Middle frontal gyrus (tissue), 1 donor: ENCODE results near the gene CD164L2.

ENCODE experiments used
- DNase-seq: peaks from one replicate; pipeline ENCODE4 v3.0.0-alpha.2; 2015; ENCODE audit warnings: low spot score; ENCODE audit errors: extremely low spot score

The CD164L2 gene

DNA sequence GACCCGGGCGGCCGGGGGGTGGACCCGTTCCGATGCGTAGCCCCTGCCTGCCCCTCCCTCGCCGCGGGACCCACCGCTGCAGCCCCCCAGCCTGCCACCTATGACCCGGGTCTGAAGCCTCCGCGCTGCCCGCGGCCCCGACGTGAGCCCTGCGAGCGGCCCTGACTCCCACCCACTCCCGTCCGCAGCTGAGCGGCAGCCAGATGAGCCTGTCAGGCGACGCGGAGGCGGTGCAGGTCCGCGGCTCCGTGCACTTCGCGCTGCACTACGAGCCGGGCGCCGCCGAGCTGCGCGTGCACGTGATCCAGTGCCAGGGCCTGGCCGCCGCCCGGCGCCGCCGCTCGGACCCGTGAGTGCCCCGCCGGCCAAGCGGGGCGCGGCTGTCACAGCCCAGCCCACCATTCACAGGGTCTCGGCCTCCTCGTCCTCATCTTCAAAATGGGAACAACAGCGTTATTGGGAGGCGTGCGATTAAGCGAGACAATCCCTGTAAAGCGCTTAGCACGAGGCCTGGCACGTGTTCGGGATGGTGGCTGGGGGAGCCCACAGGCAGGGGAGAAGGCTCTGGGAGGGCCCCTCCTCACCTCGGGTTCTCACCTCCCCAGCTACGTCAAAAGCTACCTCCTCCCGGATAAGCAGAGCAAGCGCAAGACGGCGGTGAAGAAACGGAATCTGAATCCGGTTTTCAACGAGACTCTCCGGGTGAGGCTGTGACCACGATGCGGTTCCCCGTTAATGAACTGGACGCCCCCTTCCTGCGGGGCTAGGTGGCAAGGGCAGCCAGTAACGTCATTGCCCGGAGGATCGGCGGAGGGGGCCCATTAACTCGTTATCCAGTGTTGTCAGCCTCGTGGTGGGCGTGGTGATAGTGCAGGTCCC is 33.1 kb downstream of the CD164L2 start:
- DNase-seq = no peak

DNA sequence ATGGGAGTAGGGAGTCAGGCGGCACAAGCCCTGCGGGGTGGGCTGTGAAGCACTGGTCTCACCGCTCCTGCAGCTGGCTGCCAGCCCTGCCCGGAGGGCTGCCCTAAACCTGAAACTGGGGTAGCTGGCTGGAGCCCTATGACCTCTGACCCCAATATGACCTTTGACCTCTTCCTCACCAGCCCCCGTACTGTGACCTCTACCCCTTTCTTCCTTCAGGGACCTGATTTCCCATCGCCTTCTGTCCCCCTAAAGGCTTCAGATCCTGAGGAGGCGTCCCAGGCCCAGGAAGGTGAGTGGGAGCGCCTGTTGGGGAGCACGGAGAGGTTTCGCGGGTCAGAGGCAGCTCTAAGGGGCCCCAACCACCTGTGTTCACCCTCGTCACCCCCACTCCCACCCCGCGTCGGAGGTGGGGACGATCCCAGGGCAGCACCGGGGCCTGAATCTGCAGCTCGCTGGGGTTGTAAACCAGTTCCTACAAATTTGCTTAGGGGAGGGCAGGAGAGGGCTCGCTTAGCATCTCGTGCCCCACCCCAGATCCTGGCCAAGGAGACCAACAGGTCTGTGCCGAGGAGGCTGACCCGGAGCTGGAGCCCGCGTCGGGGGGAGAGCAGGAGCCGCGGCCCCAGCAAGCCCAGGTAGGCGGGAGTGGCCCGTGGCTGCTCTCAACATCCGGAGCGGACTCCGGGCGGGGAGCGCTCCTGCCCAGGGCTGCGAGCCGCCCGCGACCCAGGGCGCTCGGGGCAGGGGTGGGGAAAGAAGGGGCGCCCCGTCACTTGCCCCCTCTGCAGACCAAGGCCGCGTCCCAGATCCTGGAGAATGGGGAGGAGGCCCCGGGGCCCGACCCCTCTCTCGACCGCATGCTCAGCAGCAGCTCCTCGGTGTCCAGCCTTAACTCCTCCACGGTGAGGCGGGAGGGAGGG is 34.0 kb downstream of the CD164L2 start:
- DNase-seq = no peak

DNA sequence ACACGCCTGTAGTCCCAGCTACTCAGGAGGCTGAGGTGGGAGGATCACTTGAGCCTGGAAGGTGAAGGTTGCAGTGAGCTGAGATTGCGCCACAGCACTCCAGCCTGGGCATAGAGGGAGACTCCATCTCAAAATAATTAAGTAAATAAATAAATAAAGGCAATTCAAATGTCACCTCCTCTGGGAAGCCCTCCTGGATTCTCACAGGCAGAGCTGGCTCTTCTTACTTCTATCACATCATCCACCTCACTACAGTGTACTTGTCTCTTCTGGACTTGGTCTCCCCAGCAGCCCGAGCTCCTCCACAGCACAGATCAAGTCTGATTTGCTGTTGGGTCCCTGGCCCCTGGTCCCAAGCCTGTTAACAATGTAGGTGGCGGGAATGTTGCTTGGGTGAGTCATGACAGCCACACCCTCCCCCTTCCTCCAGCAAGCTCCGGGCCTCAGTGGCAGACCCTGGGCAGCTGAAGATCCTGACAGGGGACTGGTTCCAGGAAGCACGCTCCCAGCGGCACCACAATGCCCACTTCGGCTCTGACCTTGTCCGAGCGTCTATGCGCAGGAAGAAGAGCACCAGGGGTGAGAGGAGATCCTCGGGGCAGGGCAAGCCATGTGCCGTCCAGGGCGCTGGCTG is 36.0 kb downstream of the CD164L2 start:
- no peak for DNase-seq

DNA sequence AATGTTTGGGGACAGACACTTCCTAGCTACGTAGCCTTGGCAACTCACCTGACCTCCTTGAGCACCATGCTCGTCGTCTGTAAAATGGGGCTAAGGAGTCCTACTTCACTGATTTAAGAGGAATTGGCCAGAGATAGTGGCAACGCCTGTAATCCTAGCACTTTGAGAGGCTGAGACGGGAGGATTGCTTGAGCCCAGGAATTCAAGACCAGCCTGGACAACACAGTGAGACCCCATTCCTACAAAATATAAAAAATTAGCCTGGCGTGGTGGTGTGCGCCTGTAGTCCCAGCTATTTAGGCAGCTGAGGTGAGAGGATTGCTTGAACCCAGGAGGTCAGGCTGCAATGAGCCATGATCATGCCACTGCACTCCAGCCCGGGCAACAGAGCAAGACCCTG is 36.8 kb downstream of the CD164L2 start:
- DNase-seq = no peak

DNA sequence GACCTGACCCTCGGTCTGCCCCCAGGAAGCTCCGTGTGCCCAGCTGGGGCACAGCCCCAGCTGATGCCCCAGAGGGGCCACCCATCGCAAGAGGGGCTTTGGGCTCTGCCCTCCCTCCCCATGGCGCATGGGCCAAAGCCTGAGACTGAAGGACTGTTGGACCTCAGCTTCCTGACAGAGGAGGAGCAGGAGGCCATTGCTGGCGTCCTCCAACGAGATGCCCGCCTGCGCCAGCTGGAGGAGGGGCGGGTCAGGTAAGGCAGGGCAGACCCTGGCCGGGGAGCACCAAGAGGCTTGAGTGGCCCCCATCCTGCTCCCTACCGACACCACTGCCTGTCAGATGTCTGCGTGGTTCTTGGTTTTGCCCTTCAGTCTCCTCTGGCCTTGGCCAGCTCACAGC is 37.9 kb downstream of the CD164L2 start:
- DNase-seq = no peak

DNA sequence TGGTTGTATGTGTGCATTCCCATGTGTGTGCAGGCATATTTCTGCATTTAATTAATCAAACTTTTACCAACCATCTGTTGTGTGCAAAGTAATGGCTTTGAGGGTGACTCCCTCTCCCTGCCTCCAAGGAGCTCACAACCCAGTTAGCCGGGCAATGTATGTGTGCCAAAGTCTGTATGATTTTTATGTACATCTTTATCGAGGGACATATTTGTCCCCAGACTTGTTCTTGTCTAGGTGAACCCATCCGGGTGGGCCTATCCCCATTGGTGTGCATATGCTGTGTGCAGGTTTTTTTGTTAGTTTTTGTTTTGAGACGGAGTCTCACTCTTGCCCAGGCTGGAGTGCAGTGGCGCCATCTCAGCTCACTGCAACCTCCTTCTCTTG is 39.5 kb downstream of the CD164L2 start:
- DNase-seq = no peak

DNA sequence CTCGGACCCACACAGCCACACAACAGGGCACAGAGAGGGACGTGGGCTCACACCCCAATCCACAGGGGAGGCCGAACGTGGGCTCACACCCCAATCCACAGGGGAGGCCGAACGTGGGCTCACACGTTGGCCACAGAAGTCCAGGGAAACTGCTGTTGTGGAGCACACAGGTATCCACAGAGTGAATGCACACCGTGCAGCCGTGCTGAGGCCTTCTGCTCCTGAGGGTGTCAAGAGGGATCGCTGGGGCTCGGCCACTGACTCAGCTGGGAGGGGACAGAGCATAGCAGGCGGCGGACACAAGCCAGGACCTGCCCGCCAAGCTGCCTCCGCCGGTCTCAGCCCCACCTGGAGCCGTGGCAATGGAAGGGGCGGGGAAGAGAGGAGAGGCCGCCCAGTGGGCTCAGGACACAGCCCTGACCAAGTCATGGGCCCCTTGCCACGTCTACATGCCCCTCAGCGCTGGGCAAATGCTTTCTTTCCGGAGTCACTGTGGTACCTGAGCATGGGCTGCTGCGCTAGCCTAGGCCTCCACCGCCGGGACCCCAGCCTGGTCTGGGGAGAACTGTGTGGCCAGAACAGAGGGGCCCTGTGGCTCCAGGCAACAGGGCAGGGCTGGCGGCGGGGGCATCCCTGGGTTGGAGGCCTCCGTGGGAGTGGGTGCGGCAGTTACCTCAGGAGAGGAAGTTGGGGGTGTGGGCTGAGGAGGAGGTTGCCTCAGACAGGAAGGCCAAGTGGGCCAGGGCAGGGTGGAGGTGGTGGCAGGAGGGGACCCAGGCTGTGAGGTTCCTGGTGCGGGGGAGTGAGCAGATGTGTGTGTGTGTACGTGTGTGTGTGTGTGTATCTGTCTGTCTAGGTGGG is 40.1 kb downstream of the CD164L2 start:
- no peak for DNase-seq

DNA sequence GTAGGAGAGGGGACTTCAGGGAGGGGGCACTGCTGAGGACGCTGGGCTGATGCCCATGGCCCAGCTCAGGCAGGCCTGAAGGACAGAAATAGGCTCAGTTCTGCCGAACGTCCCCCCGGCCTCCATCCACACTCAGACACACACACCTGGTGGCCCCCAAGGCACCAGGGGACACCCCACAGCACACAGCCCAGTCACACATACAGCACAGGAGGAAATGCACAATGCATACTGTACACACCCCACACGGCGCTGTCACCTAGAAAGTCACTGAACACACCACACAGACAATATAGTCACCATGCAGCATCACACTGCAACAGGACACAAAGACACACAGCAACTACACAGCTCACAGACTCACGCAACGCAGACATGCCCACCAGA is 40.7 kb downstream of the CD164L2 start:
- no peak for DNase-seq

DNA sequence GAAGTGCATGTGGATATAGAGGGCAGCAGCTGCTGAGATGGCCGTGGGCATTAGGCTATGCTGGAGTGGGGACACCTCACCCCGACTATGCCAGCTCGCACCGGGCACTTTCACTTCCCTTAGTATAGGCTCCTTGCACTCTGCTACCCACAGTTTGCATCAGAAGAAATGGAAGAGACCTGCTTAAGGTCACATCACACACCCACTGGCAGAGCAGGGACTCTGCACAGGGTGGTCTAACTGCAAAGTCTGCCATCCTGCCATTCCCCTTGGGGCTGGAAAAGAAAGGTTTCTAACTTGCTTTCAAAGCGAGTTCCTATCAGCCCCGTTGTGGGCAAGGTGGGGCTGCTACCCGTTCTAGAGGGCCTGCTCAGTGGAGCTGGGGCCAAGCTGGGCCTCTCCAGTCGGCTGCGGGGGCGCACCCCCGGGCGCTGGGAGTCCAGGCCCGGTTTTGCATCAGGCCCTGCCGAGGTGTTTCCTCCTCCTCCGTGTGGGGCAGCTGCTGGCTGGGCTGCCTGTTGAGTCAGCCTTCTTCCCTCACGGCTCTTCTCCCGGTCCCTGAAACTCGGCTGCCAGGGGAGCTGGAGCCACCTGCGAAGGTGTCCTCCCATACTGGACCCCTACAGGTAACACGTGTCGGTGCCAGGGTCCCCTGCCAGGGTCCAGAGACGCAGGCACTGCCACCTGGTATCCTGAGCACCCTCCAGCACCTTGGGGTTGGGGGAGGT is 41.4 kb downstream of the CD164L2 start, which contains the start of gene SYTL1:
Gene SYTL1, plus strand, starts transcription at position 498 of the 728 bp plus-strand sequence. CDS start 3,313 bp downstream, outside the sequence.
- DNase-seq = no peak

DNA sequence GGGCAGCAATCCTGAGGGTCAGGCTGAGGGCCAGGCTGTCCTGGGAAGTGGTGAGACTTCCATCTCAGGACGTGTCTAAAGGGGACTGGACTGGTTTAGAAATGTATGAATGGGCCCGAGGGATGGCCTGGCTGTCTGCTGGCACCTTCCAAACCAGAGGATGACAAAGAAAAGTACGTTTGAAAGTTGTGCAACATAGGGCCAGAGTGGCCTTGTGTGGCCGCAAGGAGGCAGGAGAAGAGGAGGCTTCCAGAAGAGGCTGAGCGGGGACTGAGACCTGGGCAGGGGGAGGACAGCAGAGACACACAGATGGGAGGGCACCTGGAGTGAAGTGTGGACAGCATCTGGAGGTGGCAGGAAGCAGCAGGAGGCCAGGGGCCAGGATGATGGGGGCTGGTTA is 43.9 kb downstream of the CD164L2 start:
- no peak for DNase-seq

DNA sequence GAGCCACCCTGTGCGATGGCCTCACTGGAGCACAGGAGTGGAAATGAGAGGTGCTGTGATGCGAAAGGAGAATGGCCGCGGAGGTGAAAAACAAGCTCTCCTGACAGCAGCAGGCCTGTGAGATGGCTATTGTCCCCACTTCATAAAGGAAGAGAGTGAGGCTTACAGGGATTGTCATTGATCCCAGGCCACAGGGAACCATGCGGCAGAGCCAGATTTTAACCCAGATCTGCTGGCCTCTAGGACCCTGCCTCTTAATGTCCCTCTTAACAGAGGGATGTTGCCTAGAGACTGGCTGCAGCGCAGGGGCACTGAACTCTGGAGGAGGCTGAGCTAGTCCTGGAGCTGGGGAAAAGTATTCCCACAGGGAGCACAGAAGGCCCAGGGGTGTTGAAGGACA is 44.4 kb downstream of the CD164L2 start:
- DNase-seq = no peak

DNA sequence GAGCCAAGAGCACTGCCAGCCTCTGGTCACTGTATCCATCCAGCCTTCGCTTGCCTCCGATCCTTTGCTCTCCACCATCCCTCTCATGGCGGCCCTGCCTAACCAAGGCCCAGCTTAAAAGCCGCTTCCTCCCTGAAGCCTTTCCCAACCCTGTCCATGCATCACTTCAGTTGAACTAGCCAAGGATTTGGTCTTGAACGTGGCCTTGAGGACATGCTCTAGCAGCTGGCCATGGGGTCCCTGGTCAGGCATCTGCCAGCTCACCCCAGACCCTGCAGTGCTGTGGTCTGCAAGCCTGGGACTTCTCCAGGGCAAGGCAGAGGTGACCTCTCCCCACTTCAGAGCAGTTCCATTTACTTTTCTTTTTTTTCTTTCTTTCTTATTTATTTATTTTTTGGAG is 46.4 kb downstream of the CD164L2 start:
- no peak for DNase-seq

DNA sequence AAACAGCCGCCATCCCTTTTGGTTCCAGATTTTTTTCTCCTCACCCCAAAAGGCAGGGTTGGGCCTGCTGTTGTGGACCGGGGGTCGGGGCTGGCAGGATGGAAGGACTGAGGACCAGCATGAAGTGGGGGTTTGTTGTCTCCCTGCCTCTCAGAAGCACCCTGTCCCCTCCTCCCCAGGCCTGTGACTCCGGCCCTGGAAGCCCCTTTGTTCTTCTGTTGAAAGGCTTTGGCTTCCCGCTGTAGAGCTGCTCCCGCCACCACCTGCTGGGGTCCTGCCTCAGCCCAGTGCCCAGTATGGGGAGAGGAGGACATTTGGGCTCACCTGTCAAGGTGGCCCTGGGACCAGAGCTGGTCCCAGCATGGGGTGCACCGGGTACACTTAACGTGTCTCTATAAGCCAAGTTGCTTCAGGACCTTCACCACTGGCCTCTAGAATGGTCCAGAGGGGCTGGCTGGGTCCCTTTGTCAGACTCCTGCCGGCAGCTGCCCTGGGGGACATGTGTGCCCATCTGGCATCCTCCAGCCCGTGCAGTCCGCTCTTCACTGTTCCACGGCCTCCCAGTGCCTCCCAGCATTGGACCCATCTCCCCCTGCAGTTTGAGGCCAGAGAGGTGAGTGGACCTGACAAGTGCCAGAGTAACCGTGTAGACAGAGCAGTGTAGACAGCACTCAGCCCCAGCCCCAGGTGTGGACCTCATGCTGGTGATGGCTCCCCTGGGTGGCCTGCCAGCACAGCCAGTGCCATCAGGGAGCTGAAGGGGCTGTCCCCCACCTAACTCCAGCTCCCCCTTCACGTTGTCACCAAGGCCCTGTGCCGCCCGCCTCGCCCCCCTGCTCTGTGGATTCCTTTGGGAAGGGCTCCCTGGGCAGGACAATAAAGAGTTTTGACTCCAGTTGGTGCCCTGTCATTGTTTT is 47.4 kb downstream of the CD164L2 start:
- DNase-seq = no peak

DNA sequence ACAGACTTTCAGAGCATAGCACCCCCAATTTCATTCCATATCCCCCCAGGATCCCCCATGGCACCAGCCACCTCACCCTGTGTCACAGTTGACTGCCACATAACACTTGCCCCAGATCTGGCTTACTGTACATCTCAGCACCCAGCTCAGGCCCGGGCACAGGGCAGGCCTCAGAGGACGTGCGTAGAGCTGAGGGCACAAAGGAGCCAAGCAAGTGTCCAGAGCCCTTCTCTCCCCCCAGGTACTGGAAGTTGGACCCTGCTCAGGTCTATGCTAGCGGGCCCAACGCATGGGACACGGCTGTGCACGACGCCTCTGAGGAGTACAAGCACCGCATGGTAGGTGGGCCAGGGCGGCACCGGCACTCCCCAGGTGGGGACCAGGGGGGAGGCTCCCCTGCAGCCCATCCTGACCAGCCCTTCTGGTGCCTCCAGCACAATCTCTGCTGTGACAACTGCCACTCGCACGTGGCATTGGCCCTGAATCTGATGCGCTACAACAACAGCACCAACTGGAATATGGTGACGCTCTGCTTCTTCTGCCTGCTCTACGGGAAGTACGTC is 49.3 kb downstream of the CD164L2 start:
- DNase-seq = no peak

DNA sequence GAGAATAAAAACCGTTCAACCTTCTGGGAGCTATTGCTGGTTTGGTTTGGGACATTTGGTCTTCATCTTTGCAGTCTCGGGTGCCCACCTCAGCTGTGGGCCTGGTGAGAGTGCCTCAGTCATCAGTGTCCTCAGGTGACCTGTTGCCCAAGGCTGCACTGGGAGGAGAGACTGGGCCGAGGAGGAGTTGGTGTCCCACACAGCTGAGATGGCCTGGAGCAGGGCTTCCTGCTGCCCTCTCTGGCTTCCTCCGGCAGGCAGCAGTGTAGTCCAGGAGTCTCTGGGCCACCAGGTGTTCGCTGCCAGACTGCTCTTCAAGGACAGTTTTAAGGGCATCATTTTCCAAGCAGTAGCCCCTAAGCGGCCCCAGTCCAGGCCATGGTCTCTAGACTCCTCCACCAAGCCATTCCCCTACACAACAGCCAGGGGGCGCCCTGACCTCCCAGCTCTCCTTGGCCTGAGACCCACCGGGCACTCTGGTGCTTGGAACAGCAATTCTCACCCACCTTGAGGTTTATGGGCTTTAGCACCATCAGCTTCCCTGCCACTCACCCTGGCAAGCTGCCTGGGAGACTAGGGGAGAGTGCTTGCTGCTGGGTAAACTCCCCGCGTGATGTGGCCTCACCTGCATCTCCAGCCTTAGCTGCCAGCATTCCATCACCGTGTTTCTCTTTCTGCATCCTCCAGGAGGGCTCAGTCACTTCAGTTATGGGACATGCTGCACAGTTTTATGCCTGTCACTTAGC is 50.4 kb downstream of the CD164L2 start:
- no peak for DNase-seq

DNA sequence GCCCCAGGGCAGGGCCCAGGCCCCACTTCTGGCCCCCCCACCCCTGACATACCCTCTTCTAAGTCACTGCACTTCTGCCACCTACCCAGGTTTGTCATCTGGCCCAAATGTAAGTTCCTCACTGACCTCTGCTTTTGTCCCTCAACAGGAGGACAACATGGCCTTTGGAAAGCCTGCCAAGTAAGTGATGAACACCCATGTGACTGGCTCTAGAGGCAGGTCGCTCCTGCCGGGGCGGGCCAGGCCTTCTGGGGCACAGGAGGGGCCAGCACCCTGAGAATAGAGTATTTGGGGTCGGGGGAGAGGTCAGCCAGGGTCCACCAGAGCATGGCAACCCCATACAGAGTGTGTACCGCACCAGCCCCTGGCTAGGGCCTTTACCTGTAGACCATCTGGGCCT is 51.2 kb downstream of the CD164L2 start:
- DNase-seq = no peak

DNA sequence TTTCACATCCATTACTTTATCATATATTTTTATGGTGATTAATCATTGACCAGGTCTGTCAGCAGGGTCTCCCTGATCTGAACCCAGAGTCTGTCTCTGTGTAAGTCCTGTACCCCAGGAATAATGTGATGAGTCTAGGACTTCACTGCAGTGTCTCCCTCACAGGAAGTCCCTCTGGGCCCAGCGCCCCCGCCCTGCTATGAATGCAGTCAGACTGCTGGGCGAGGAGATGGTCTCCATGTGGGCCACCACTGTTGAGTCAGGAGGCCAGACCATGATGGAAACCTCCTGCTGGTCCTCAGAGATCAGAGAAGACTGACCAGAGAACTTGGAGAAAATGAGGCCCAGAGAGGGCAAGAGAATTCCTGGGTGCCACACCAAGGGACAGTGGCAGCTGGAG is 51.7 kb downstream of the CD164L2 start:
- DNase-seq = no peak

DNA sequence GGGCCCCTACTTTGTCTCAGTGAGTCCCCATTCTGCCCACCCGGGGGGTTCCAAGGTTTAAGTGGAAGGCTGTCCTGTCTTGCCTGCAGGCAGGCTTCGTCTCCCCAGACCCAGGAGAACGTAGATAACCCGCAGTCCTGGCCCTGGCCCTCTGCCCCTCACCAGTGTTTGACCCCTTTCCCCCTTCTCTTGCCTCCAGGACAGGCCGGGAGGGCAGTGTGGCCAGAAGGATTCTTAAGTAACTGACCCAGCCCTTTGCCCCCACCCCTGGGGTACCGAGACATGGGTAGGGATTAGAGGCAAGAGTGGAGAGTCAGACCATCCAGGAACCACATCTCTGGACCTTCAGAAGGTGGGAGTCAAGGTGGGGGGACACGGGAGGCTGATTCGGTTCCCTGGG is 52.3 kb downstream of the CD164L2 start:
- DNase-seq = no peak
